SK-N-SH treated with all-trans-retinoic acid at 6 μM for 48 hours (cell line): Measurements from ENCODE around the gene OPN4.

Source experiments
- ATAC-seq: fragments of 200-7000 bp; cut with Tn5 transposase; 3 replicates; pipeline ENCODE4 v1.9.1; 2020; ENCODE audit warnings: mild to moderate bottlenecking, moderate library complexity
- ARNTL ChIP-seq: fragments of 450-650 bp; formaldehyde crosslinking; IDR thresholded peaks from 2 replicates; pipeline ENCODE4 v1.5.0; 2020; ENCODE audit warnings: low read depth, mild to moderate bottlenecking, moderate library complexity, borderline replicate concordance
- CSDC2 ChIP-seq: fragments of 250-450 bp; sonication (Bioruptor Pico); IDR thresholded peaks from 2 replicates; pipeline ENCODE4 v1.5.0; 2020; ENCODE audit warnings: mild to moderate bottlenecking, moderate library complexity
- CSRNP3 ChIP-seq: fragments of 250-450 bp; sonication (Bioruptor Pico); IDR thresholded peaks from 2 replicates; pipeline ENCODE4 v1.5.1; 2021; ENCODE audit warnings: mild to moderate bottlenecking, moderate library complexity
- ESRRG ChIP-seq: fragments of 250-450 bp; sonication (Bioruptor Pico); IDR thresholded peaks from 2 replicates; pipeline ENCODE4 v1.6.1; 2021; ENCODE audit warnings: mild to moderate bottlenecking
- GLIS3 ChIP-seq: fragments of 250-450 bp; sonication (Bioruptor Pico); IDR thresholded peaks from 2 replicates; pipeline ENCODE4 v1.5.0; 2020; ENCODE audit warnings: mild to moderate bottlenecking, moderate library complexity
- ISL1 ChIP-seq: fragments of 250-450 bp; sonication (Bioruptor Pico); IDR thresholded peaks from 2 replicates; pipeline ENCODE4 v2.1.2; 2022; ENCODE audit warnings: mild to moderate bottlenecking, moderate library complexity
- OSR1 ChIP-seq: fragments of 250-450 bp; sonication (Bioruptor Pico); IDR thresholded peaks from 2 replicates; pipeline ENCODE4 v1.8.0; 2022; ENCODE audit warnings: moderate library complexity, mild to moderate bottlenecking, inconsistent platforms
- PATZ1 ChIP-seq: fragments of 250-450 bp; sonication (Bioruptor Pico); IDR thresholded peaks from 2 replicates; pipeline ENCODE4 v1.8.0; 2020; ENCODE audit warnings: mild to moderate bottlenecking, moderate library complexity, borderline replicate concordance
- POU6F1 ChIP-seq: fragments of 250-450 bp; sonication (Bioruptor Pico); IDR thresholded peaks from 2 replicates; pipeline ENCODE4 v1.8.0; 2021; ENCODE audit warnings: low read depth, mild to moderate bottlenecking, moderate library complexity, borderline replicate concordance
- PPARA ChIP-seq: fragments of 250-450 bp; sonication (Bioruptor Pico); IDR thresholded peaks from 2 replicates; pipeline ENCODE4 v1.5.0; 2020; ENCODE audit warnings: mild to moderate bottlenecking, borderline replicate concordance
- RARB ChIP-seq: fragments of 250-450 bp; sonication (Bioruptor Pico); IDR thresholded peaks from 2 replicates; pipeline ENCODE4 v1.8.0; 2021; ENCODE audit warnings: mild to moderate bottlenecking, moderate library complexity
- SNAI2 ChIP-seq: fragments of 250-450 bp; sonication (Bioruptor Pico); IDR thresholded peaks from 2 replicates; pipeline ENCODE4 v1.5.0; 2020; ENCODE audit warnings: mild to moderate bottlenecking, moderate library complexity
- TCF4 ChIP-seq: fragments of 250-450 bp; sonication (Bioruptor Pico); IDR thresholded peaks from 2 replicates; pipeline ENCODE4 v1.8.0; 2021; ENCODE audit warnings: mild to moderate bottlenecking, moderate library complexity, borderline replicate concordance
- ZC3H10 ChIP-seq: fragments of 250-450 bp; sonication (Bioruptor Pico); IDR thresholded peaks from 2 replicates; pipeline ENCODE4 v1.5.1; 2021; ENCODE audit warnings: mild to moderate bottlenecking, moderate library complexity
- ZFP3 ChIP-seq: fragments of 250-450 bp; sonication (Bioruptor Pico); IDR thresholded peaks from 2 replicates; pipeline ENCODE4 v1.5.0; 2020; ENCODE audit warnings: mild to moderate bottlenecking, moderate library complexity
- ZNF565 ChIP-seq: fragments of 450-650 bp; formaldehyde crosslinking; conservative IDR thresholded peaks from 2 replicates; pipeline ENCODE4 v1.5.0; 2020; ENCODE audit warnings: low read depth, mild to moderate bottlenecking, moderate library complexity
- ZNF70 ChIP-seq: fragments of 450-650 bp; formaldehyde crosslinking; IDR thresholded peaks from 2 replicates; pipeline ENCODE4 v1.5.0; 2020; ENCODE audit warnings: mild to moderate bottlenecking, moderate library complexity
- ZNF8 ChIP-seq: fragments of 450-650 bp; formaldehyde crosslinking; IDR thresholded peaks from 2 replicates; pipeline ENCODE4 v1.5.0; 2020; ENCODE audit warnings: mild to moderate bottlenecking, moderate library complexity
- TF ChIP-seq, protein P1 (sequence below): fragments of 250-450 bp; sonication (Bioruptor Pico); IDR thresholded peaks from 2 replicates; pipeline ENCODE4 v1.5.0; 2020; ENCODE audit warnings: mild to moderate bottlenecking, moderate library complexity
- TF ChIP-seq, protein P2 (sequence below): fragments of 250-450 bp; sonication (Bioruptor Pico); IDR thresholded peaks from 2 replicates; pipeline ENCODE4 v1.5.1; 2020; ENCODE audit warnings: low read depth, mild to moderate bottlenecking, moderate library complexity

The OPN4 gene

DNA sequence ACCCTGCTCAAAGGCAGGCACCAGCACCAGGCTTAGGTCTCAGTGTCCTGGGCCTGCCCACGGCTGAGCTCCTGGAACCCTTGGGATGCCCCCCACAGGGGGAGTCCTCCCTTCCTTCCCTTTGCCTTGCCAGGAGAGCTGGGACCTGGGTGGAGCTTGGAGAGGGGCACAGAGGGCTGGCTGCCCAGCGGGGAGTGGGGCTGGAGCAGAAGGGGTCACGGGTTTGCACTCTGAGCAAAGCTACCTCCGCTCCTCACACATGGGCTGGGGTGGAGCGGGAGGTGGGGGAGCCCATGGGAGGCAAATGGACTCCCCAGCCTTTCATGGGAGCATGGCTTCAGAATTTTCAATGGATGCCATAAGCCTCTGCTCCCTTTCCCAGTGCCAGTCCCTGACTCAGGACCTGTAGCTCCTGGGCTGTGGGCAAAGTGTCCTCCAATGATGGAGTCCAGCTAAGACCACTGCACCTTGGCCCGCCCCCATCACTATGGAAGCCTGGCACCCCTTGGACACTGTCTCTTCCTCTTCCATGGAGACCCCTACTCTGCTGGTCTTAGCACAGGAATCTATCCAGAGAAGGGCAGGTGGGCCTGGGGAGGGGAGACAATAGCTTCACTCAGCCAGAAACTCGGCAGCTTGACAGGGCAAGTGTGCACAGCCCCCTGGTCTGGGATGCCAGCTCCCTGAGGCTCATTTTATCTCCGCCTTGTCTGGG, 53.9 kb downstream of the OPN4 start:
- TF ChIP-seq, protein P1, sequence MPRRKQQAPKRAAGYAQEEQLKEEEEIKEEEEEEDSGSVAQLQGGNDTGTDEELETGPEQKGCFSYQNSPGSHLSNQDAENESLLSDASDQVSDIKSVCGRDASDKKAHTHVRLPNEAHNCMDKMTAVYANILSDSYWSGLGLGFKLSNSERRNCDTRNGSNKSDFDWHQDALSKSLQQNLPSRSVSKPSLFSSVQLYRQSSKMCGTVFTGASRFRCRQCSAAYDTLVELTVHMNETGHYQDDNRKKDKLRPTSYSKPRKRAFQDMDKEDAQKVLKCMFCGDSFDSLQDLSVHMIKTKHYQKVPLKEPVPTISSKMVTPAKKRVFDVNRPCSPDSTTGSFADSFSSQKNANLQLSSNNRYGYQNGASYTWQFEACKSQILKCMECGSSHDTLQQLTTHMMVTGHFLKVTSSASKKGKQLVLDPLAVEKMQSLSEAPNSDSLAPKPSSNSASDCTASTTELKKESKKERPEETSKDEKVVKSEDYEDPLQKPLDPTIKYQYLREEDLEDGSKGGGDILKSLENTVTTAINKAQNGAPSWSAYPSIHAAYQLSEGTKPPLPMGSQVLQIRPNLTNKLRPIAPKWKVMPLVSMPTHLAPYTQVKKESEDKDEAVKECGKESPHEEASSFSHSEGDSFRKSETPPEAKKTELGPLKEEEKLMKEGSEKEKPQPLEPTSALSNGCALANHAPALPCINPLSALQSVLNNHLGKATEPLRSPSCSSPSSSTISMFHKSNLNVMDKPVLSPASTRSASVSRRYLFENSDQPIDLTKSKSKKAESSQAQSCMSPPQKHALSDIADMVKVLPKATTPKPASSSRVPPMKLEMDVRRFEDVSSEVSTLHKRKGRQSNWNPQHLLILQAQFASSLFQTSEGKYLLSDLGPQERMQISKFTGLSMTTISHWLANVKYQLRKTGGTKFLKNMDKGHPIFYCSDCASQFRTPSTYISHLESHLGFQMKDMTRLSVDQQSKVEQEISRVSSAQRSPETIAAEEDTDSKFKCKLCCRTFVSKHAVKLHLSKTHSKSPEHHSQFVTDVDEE (CRISPR knock-in tag): no peak
- TF ChIP-seq POU6F1 (CRISPR knock-in tag) (no peak), OSR1 (CRISPR knock-in tag) (no peak), ESRRG (no peak), ZC3H10 (no peak), ZNF565 (CRISPR knock-in tag) (no peak), TCF4 (CRISPR knock-in tag) (no peak), ISL1 (no peak), ZFP3 (CRISPR knock-in tag) (no peak), SNAI2 (CRISPR knock-in tag) (no peak), ZNF70 (no peak), PATZ1 (no peak), ZNF8 (CRISPR knock-in tag) (no peak), RARB (CRISPR knock-in tag) (no peak), CSRNP3 (CRISPR knock-in tag) (no peak), PPARA (CRISPR knock-in tag) (no peak), GLIS3 (CRISPR knock-in tag) (no peak), ARNTL (CRISPR knock-in tag) (no peak)
- TF ChIP-seq, protein P2, sequence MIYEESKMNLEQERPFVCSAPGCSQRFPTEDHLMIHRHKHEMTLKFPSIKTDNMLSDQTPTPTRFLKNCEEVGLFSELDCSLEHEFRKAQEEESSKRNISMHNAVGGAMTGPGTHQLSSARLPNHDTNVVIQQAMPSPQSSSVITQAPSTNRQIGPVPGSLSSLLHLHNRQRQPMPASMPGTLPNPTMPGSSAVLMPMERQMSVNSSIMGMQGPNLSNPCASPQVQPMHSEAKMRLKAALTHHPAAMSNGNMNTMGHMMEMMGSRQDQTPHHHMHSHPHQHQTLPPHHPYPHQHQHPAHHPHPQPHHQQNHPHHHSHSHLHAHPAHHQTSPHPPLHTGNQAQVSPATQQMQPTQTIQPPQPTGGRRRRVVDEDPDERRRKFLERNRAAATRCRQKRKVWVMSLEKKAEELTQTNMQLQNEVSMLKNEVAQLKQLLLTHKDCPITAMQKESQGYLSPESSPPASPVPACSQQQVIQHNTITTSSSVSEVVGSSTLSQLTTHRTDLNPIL: no peak
- ATAC-seq: no peak

- TF ChIP-seq ARNTL (CRISPR knock-in tag): no peak
- TF ChIP-seq PPARA (CRISPR knock-in tag): no peak
- no peak for TF ChIP-seq CSDC2
- TF ChIP-seq TCF4 (CRISPR knock-in tag): no peak
- TF ChIP-seq, protein P2: no peak
- TF ChIP-seq ISL1: no peak
- no peak for TF ChIP-seq POU6F1 (CRISPR knock-in tag)
- TF ChIP-seq SNAI2 (CRISPR knock-in tag): no peak
- ATAC-seq: no peak
Measured at GRCh38 chr10:86708783-86709380, 54.5 kb downstream of the OPN4 start.
